Nephron (organoid): ENCODE measurements around the gene MLANA.
A peak's percentile ranks its signal among the peaks of the same experiment; 100 is the strongest.

Source experiments
- H3K27ac Mint-ChIP-seq, 3 experiments: 2 replicates each; pipeline ENCODE4 v1.8.0; 2020; ENCODE audit warnings: mixed read lengths in 3 of 3, mild to moderate bottlenecking in 2 of 3, moderate library complexity in 1 of 3
- H3K27me3 Mint-ChIP-seq: 2 replicates; pipeline ENCODE4 v1.8.0; 2021; ENCODE audit warnings: low read depth, mild to moderate bottlenecking, moderate library complexity, mixed read lengths
- H3K36me3 Mint-ChIP-seq: 2 replicates; pipeline ENCODE4 v1.8.0; 2020; ENCODE audit warnings: low read depth, mixed read lengths
- H3K4me1 Mint-ChIP-seq: 2 replicates; pipeline ENCODE4 v1.8.0; 2020; ENCODE audit warnings: mixed read lengths
- H3K4me3 Mint-ChIP-seq, 3 experiments: 2 replicates each; pipeline ENCODE4 v1.8.0; 2020; ENCODE audit warnings: mild to moderate bottlenecking in 3 of 3, mixed read lengths in 3 of 3, moderate library complexity in 2 of 3
- H3K9me3 Mint-ChIP-seq: 2 replicates; pipeline ENCODE4 v1.8.0; 2020; ENCODE audit warnings: mixed read lengths
- TF ChIP-seq, protein P1 (sequence below), 3 experiments: fragments of 200-600 bp; sonication (generic); IDR thresholded peaks; one replicate each; pipeline ENCODE4 v1.5.0; 2021; ENCODE audit warnings: antibody characterized with exemption in 3 of 3; ENCODE audit not compliant: unreplicated experiment in 3 of 3

MLANA gene

GRCh38 chr9:5846096-5846495 lies 44.6 kb upstream of the MLANA start:
- Mint-ChIP-seq H3K9me3 (no peaks in the 10 kb centered on the region), H3K4me3 (no peak overlapping the region), H3K4me1 (peaks cover 43% of the 10 kb centered on the region), H3K36me3 (peaks cover 3% of the 10 kb centered on the region), H3K27me3 (no peaks in the 10 kb centered on the region), H3K27ac (peak overlapping the region; percentile 75 to 100 (median 80))
- TF ChIP-seq, protein P1, sequence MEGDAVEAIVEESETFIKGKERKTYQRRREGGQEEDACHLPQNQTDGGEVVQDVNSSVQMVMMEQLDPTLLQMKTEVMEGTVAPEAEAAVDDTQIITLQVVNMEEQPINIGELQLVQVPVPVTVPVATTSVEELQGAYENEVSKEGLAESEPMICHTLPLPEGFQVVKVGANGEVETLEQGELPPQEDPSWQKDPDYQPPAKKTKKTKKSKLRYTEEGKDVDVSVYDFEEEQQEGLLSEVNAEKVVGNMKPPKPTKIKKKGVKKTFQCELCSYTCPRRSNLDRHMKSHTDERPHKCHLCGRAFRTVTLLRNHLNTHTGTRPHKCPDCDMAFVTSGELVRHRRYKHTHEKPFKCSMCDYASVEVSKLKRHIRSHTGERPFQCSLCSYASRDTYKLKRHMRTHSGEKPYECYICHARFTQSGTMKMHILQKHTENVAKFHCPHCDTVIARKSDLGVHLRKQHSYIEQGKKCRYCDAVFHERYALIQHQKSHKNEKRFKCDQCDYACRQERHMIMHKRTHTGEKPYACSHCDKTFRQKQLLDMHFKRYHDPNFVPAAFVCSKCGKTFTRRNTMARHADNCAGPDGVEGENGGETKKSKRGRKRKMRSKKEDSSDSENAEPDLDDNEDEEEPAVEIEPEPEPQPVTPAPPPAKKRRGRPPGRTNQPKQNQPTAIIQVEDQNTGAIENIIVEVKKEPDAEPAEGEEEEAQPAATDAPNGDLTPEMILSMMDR (IDR thresholded peaks at IDR 0.05; ENCODE audit: unreplicated experiment in 3 of 3) = no peak

DNA sequence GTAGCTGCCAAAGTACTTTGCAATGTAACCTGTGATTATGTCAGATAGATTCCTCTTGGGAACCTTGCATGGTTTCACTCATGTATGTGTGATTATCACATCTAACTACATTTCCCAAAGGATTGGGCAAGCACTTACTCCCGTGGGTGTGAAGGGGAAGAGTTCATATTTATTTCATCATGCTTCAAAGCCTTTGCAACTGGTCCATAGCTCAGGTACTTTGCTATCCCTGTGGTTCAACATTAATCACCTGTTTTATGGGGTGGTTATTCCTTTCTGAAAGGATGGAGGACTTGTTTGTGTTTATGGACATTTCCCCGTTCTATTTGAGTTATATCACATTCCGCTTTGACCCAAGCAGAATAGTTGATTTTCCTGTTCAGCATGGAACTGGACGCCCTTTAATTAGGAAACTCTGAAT lies 44.2 kb upstream of the MLANA start:
- H3K36me3 Mint-ChIP-seq = no peaks in the 10 kb centered on the region
- H3K4me1 Mint-ChIP-seq = peaks cover 40% of the 10 kb centered on the region
- H3K27me3 Mint-ChIP-seq = no peaks in the 10 kb centered on the region
- no peaks in the 10 kb centered on the region for H3K9me3 Mint-ChIP-seq
- TF ChIP-seq, protein P1 (IDR thresholded peaks at IDR 0.05; ENCODE audit: unreplicated experiment in 3 of 3) = no peak
- H3K27ac Mint-ChIP-seq = peak overlapping the region; percentile 75 to 100 (median 80)
- no peak overlapping the region for H3K4me3 Mint-ChIP-seq

DNA sequence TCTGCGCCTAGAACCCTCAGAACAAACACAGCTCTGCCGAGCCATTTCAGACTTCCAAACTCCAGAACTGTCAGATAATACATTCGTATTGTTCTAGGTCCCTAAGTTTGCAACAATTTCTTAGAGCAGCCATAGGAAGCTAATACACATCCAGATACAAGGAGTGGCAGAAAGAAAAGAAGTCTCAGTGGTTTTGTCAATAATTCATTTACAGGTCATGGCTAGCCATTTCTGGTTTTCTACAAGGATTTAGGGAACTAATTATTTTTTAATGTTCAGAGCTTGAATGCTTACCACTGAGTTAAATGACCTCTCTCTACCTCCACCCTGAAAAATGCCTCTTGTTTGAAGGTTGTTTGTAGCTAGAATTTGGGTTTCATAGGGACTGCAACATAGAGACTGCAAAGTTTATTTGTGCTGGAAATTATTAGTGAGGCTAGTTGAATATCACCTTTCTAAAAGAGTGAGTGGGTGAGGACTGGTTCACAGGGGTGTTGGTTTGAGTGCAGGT lies 42.3 kb upstream of the MLANA start:
- Mint-ChIP-seq H3K27ac (peak overlapping the region in 2 of 3 experiments; percentile 2 to 69), H3K4me3 (no peak overlapping the region), H3K4me1 (peaks cover 30% of the 10 kb centered on the region), H3K9me3 (no peaks in the 10 kb centered on the region), H3K27me3 (no peaks in the 10 kb centered on the region), H3K36me3 (no peaks in the 10 kb centered on the region)
- TF ChIP-seq, protein P1 (IDR thresholded peaks at IDR 0.05; ENCODE audit: unreplicated experiment in 3 of 3) = no peak

GRCh38 chr9:5850724-5851122 lies 40.0 kb upstream of the MLANA start:
- H3K4me1 Mint-ChIP-seq = peaks cover 9% of the 10 kb centered on the region
- H3K4me3 Mint-ChIP-seq = no peak overlapping the region
- H3K9me3 Mint-ChIP-seq = no peaks in the 10 kb centered on the region
- H3K27me3 Mint-ChIP-seq = no peaks in the 10 kb centered on the region
- H3K27ac Mint-ChIP-seq = no peak overlapping the region
- TF ChIP-seq, protein P1 (IDR thresholded peaks at IDR 0.05; ENCODE audit: unreplicated experiment in 3 of 3) = no peak
- no peaks in the 10 kb centered on the region for H3K36me3 Mint-ChIP-seq

GRCh38 chr9:5851445-5851844 lies 39.2 kb upstream of the MLANA start:
- Mint-ChIP-seq H3K36me3 (no peaks in the 10 kb centered on the region), H3K4me1 (peaks cover 5% of the 10 kb centered on the region), H3K27ac (peak overlapping the region in 1 of 3 experiments; percentile 6), H3K9me3 (no peaks in the 10 kb centered on the region), H3K27me3 (no peaks in the 10 kb centered on the region), H3K4me3 (no peak overlapping the region)
- TF ChIP-seq, protein P1 (IDR thresholded peaks at IDR 0.05; ENCODE audit: unreplicated experiment in 3 of 3) = no peak

- H3K9me3 Mint-ChIP-seq = no peaks in the 10 kb centered on the region
- no peaks in the 10 kb centered on the region for H3K27me3 Mint-ChIP-seq
- peak overlapping the region; percentile 1 to 36 (median 33) for H3K27ac Mint-ChIP-seq
- H3K4me1 Mint-ChIP-seq = no peaks in the 10 kb centered on the region
- TF ChIP-seq, protein P1 (IDR thresholded peaks at IDR 0.05; ENCODE audit: unreplicated experiment in 3 of 3) = no peak
- no peak overlapping the region for H3K4me3 Mint-ChIP-seq
- H3K36me3 Mint-ChIP-seq = no peaks in the 10 kb centered on the region
Measured at GRCh38 chr9:5852987-5853386, 37.7 kb upstream of the MLANA start.
